H1 (cell line): ENCODE results near the gene SNX32. TPM values are rescaled to one million over a fixed set of nuclear protein-coding genes. Genes with fewer than 3 reads are reported as not detected.

Experiments used
- CTCF ChIA-PET: fragments of 300-600 bp; sonication (Branson Sonifier 250); formaldehyde crosslinking; loops from one replicate; lab custom pipeline; 2021; ENCODE audit not compliant: partially characterized antibody; lab: Charles Lee
- POLR2A ChIA-PET: fragments of 300-600 bp; sonication (Branson Sonifier 250); formaldehyde crosslinking; loops from one replicate; lab custom pipeline; 2021; ENCODE audit warnings: inconsistent platforms; ENCODE audit not compliant: partially characterized antibody; lab: Charles Lee
- DNase-seq, 2 experiments: peaks; one replicate each; pipeline versions ENCODE4 v3.0.0 to v3.0.0-alpha.2; 2010 to 2022; ENCODE audit warnings: low spot score in 2 of 2, low read depth in 1 of 2, mixed read lengths in 1 of 2
- FAIRE-seq: peaks from 2 replicates; lab custom pipeline; 2011; peaks lifted over from hg19 to GRCh38; lab: Jason Lieb, UNC
- H2AFZ ChIP-seq: 2 replicates; pipeline ENCODE4 v1.8.1; 2012; ENCODE audit warnings: low read length, inconsistent platforms
- H2AK5ac ChIP-seq: 2 replicates; pipeline ENCODE4 v1.6.1; 2013; ENCODE audit warnings: low read depth, low read length
- H2BK120ac ChIP-seq: replicated peaks from 2 replicates; pipeline ENCODE3; 2013; ENCODE audit warnings: low read depth, low read length, inconsistent platforms
- H2BK12ac ChIP-seq: 2 replicates; pipeline ENCODE4 v1.6.1; 2013; ENCODE audit warnings: low read depth, low read length
- H2BK15ac ChIP-seq: 2 replicates; pipeline ENCODE4 v1.6.1; 2013; ENCODE audit warnings: low read length
- H2BK20ac ChIP-seq: 2 replicates; pipeline ENCODE4 v1.6.1; 2013; ENCODE audit warnings: low read length
- H2BK5ac ChIP-seq: 2 replicates; pipeline ENCODE4 v1.6.1; 2013; ENCODE audit warnings: low read depth, low read length
- H3K14ac ChIP-seq: 2 replicates; pipeline ENCODE4 v1.6.1; 2013; ENCODE audit warnings: inconsistent platforms; ENCODE audit not compliant: insufficient read length
- H3K18ac ChIP-seq: 2 replicates; pipeline ENCODE4 v1.6.1; 2013; ENCODE audit warnings: low read length; ENCODE audit errors: extremely low read depth
- H3K23ac ChIP-seq: 2 replicates; pipeline ENCODE4 v1.6.1; 2013; ENCODE audit warnings: inconsistent platforms; ENCODE audit not compliant: insufficient read length
- H3K23me2 ChIP-seq: 2 replicates; pipeline ENCODE4 v1.6.1; 2013; ENCODE audit warnings: low read depth, low read length
- H3K27ac ChIP-seq: 2 replicates; pipeline ENCODE4 v1.6.1; 2011; ENCODE audit warnings: low read depth, low read length, inconsistent platforms
- H3K27me3 ChIP-seq, 4 experiments: replicated peaks in 1 of 4; 1 replicate in 1 of 4; 2 replicates in 3 of 4; pipeline versions ENCODE4 v1.6.1 to v1.8.1; 2011 to 2013; ENCODE audit warnings: low read length in 3 of 4, mild to moderate bottlenecking in 3 of 4, inconsistent platforms in 2 of 4, mixed read lengths in 2 of 4, moderate library complexity in 1 of 4; ENCODE audit not compliant: control insufficient read depth in 3 of 4, insufficient read depth in 3 of 4; ENCODE audit errors: extremely low read depth in 1 of 4
- H3K36me3 ChIP-seq, 4 experiments: 2 replicates each; pipeline versions ENCODE4 v1.6.1 to v1.8.1; 2011 to 2013; ENCODE audit warnings: mild to moderate bottlenecking in 4 of 4, low read length in 3 of 4, moderate library complexity in 2 of 4, control low read depth in 1 of 4, inconsistent platforms in 1 of 4; ENCODE audit not compliant: insufficient read depth in 4 of 4, control insufficient read depth in 2 of 4
- H3K4ac ChIP-seq: replicated peaks from 2 replicates; pipeline ENCODE3; 2013; ENCODE audit warnings: low read length, low read depth, mixed read lengths, inconsistent platforms; ENCODE audit not compliant: insufficient read length
- H3K4me1 ChIP-seq, 4 experiments: replicated peaks in 1 of 4; 1 replicate in 1 of 4; 2 replicates in 3 of 4; pipeline versions ENCODE4 v1.6.1 to v1.8.1; 2011 to 2013; ENCODE audit warnings: low read length in 3 of 4, inconsistent platforms in 2 of 4, mixed read lengths in 1 of 4; ENCODE audit not compliant: insufficient read depth in 4 of 4, control insufficient read depth in 3 of 4
- H3K4me2 ChIP-seq, 2 experiments: 2 replicates each; pipeline versions ENCODE4 v1.6.1 to v1.8.1; 2011 to 2013; ENCODE audit warnings: low read depth in 2 of 2, low read length in 2 of 2, control low read depth in 1 of 2, inconsistent platforms in 1 of 2, mild to moderate bottlenecking in 1 of 2; ENCODE audit not compliant: insufficient read depth in 1 of 2
- H3K4me3 ChIP-seq, 4 experiments: fragments of 200-600, 300-600 bp in 1 of 4; sonication (generic), shearing (Covaris generic), sonication (Bioruptor Twin) in 1 of 4; 2 replicates each; pipeline versions ENCODE4 v1.5.1 to v1.8.1; 2011 to 2016; ENCODE audit warnings: low read length in 4 of 4, low read depth in 3 of 4, control low read depth in 2 of 4, inconsistent platforms in 2 of 4, mild to moderate bottlenecking in 2 of 4, mixed read lengths in 1 of 4, moderate library complexity in 1 of 4; ENCODE audit not compliant: insufficient read depth in 2 of 4; ENCODE audit errors: extremely low read depth in 1 of 4
- H3K56ac ChIP-seq: replicated peaks from 2 replicates; pipeline ENCODE3; 2013; ENCODE audit warnings: low read depth, mild to moderate bottlenecking, mixed read lengths, low read length, inconsistent platforms; ENCODE audit not compliant: insufficient read length
- H3K79me1 ChIP-seq: 2 replicates; pipeline ENCODE4 v1.6.1; 2013; ENCODE audit warnings: low read depth, low read length, control low read depth
- H3K79me2 ChIP-seq, 2 experiments: 2 replicates each; pipeline versions ENCODE4 v1.6.1 to v1.8.1; 2012 to 2013; ENCODE audit warnings: low read length in 2 of 2, mild to moderate bottlenecking in 2 of 2, inconsistent platforms in 1 of 2; ENCODE audit not compliant: insufficient read depth in 2 of 2, control insufficient read depth in 1 of 2
- H3K9ac ChIP-seq, 4 experiments: replicated peaks in 1 of 4; 1 replicate in 1 of 4; 2 replicates in 3 of 4; pipeline versions ENCODE4 v1.6.1 to v1.8.1; 2011 to 2013; ENCODE audit warnings: low read depth in 3 of 4, low read length in 3 of 4, control low read depth in 2 of 4, mild to moderate bottlenecking in 2 of 4, moderate library complexity in 2 of 4, inconsistent platforms in 1 of 4; ENCODE audit errors: extremely low read depth in 1 of 4
- H3K9me3 ChIP-seq, 2 experiments: 2 replicates each; pipeline versions ENCODE4 v1.6.1 to v1.8.1; 2012 to 2013; ENCODE audit warnings: mild to moderate bottlenecking in 2 of 2, moderate library complexity in 2 of 2, control low read depth in 1 of 2, inconsistent platforms in 1 of 2, low read depth in 1 of 2, low read length in 1 of 2, mixed read lengths in 1 of 2; ENCODE audit not compliant: insufficient read depth in 2 of 2
- H4K20me1 ChIP-seq, 2 experiments: replicated peaks in 1 of 2; 2 replicates each; pipeline versions ENCODE3 to v1.8.1; 2011 to 2013; ENCODE audit warnings: inconsistent platforms in 2 of 2, low read length in 2 of 2, mild to moderate bottlenecking in 1 of 2; ENCODE audit not compliant: insufficient read depth in 2 of 2, control insufficient read depth in 1 of 2
- H4K5ac ChIP-seq: 2 replicates; pipeline ENCODE4 v1.6.1; 2013; ENCODE audit warnings: low read length, low read depth, mixed read lengths, inconsistent platforms; ENCODE audit not compliant: insufficient read length
- H4K8ac ChIP-seq: 2 replicates; pipeline ENCODE4 v1.8.0; 2013; ENCODE audit warnings: mild to moderate bottlenecking, moderate library complexity, low read length, inconsistent platforms; ENCODE audit not compliant: insufficient read depth; ENCODE audit errors: extremely low read depth
- H4K91ac ChIP-seq: replicated peaks from 2 replicates; pipeline ENCODE3; 2013; ENCODE audit warnings: low read length, mixed read lengths, inconsistent platforms; ENCODE audit not compliant: insufficient read length
- ASH2L ChIP-seq: fragments of 200-600, 300-600 bp; sonication (generic); IDR thresholded peaks from one replicate; pipeline ENCODE4 v1.7.1; 2017; ENCODE audit warnings: low read length
- CBX5 ChIP-seq: fragments of 300-800, 300-1000 bp; sonication (generic); IDR thresholded peaks from 2 replicates; pipeline ENCODE4 v1.7.1; 2016; ENCODE audit warnings: antibody characterized with exemption, low read length, low read depth
- JUN ChIP-seq: IDR thresholded peaks from 2 replicates; pipeline ENCODE4 v1.6.1; 2011; ENCODE audit warnings: low read depth, mild to moderate bottlenecking, improper control_type of control experiment, low read length
- SP2 ChIP-seq: IDR thresholded peaks from 2 replicates; pipeline ENCODE4 v1.6.1; 2012; ENCODE audit warnings: mild to moderate bottlenecking, low read length, inconsistent platforms
- ZNF274 ChIP-seq: IDR thresholded peaks from 2 replicates; pipeline ENCODE4 v1.7.0; 2012; ENCODE audit warnings: low read length, borderline replicate concordance; ENCODE audit errors: extremely low read depth
- WGBS, 2 experiments: shearing (Covaris generic) in 1 of 2; methylation state at CpG; one replicate each; pipeline versions ENCODE4 v1.1.6 to v1.1.7; 2013 to 2015; ENCODE audit warnings: low lambda C conversion rate in 2 of 2, mixed read lengths in 2 of 2, inconsistent platforms in 1 of 2, low coverage in 1 of 2, missing lambda C conversion rate in 1 of 2; ENCODE audit not compliant: insufficient replicate concordance in 2 of 2, insufficient coverage in 1 of 2, insufficient read length in 1 of 2; ENCODE audit errors: extremely low coverage in 1 of 2, missing lambda C conversion rate in 1 of 2; 5-methylcytosine and 5-hydroxymethylcytosine counted together
- polyA plus RNA-seq, 7 experiments: library from polyadenylated mRNA; depleted of rRNA in 3 of 7; stranded (reverse) in 5 of 7; unstranded in 2 of 7; fragments of >200 nt in 5 of 7; fragments of 200-250 nt in 2 of 7; gene quantifications; 1 replicate in 5 of 7; 2 replicates in 1 of 7; 4 replicates in 1 of 7; pipeline versions ENCODE4 v1.2.1 to v1.2.3, GENCODE V29; 2011 to 2013; ENCODE audit warnings: missing spikeins in 2 of 7, mixed read lengths in 2 of 7
- total RNA-seq: library from RNA; stranded (reverse); fragmentation: NEBNext Ultra II Directional; extraction: Animal tissue kit (Norgen Biotek cat#: 25700); gene quantifications from 2 replicates; pipeline ENCODE4 v1.2.1, GENCODE V29; 2021

The SNX32 gene
- total and polyA plus RNA-seq, 2 of the 8 experiments (the other 6 are each of a cell fraction or from before 2014, with no cell fraction given), result 0.76 to 2.2 TPM

- no peak overlapping the region for H3K9ac ChIP-seq
- H3K4me1 ChIP-seq, result peaks cover 0 to 2% (median 0%) of the 10 kb centered on the region in 4 experiments; a peak in 1 of 7 replicates
- H3K27me3 ChIP-seq, result peaks cover 0 to 3% (median 0%) of the 10 kb centered on the region in 4 experiments; a peak in 1 of 7 replicates
- H2AK5ac ChIP-seq, result no peak overlapping the region
- no peak overlapping the region for H3K56ac ChIP-seq
- ChIA-PET CTCF (interaction anchor here (0.6 to 19.6 kb wide), 8 partner anchors 7 to 252 kb away, joined by 3 to 283 read pairs (median 22); partner anchors contain the start of genes CCDC85B, FIBP and MUS81), POLR2A (interaction anchor here (0.7 to 39.7 kb wide), 4 partner anchors 24 to 242 kb away, joined by 3 to 1071 read pairs (median 4); partner anchors contain the start of genes CFL1, EFEMP2, MUS81 and SIPA1)
- H4K91ac ChIP-seq, result no peak overlapping the region
- TF ChIP-seq ASH2L, result no peak
- TF ChIP-seq JUN, result no peak
- no peak for TF ChIP-seq SP2
- TF ChIP-seq ZNF274, result no peak
- TF ChIP-seq CBX5, result no peak
- H2BK20ac ChIP-seq, result no peak overlapping the region
- H2BK12ac ChIP-seq, result no peak overlapping the region
- H3K18ac ChIP-seq, result no peak overlapping the region
- no peak overlapping the region for H2BK5ac ChIP-seq
- no peak overlapping the region for H2BK15ac ChIP-seq
- H4K20me1 ChIP-seq, result peaks cover 5 to 6% of the 10 kb centered on the region in 2 experiments
- H2AFZ ChIP-seq, result no peak overlapping the region
- FAIRE-seq (no peak), DNase-seq (no peak)
- H3K4me2 ChIP-seq, result no peak overlapping the region
- H3K27ac ChIP-seq, result no peak overlapping the region
- no peak overlapping the region for H3K14ac ChIP-seq
- no peaks in the 10 kb centered on the region for H3K79me1 ChIP-seq
- H3K4ac ChIP-seq, result no peak overlapping the region
- no peak overlapping the region for H4K8ac ChIP-seq
- no peaks in the 10 kb centered on the region for H3K9me3 ChIP-seq
- H3K79me2 ChIP-seq, result no peaks in the 10 kb centered on the region
- H2BK120ac ChIP-seq, result no peak overlapping the region
- H4K5ac ChIP-seq, result no peak overlapping the region
- 80% methylated on average over 7 of the region's 7 CpGs; no CpG with 5 or more reads in 1 of the 2 experiments for WGBS, 2 experiments
- no peak overlapping the region for H3K23ac ChIP-seq
- H3K36me3 ChIP-seq, result peaks cover 5 to 16% (median 12%) of the 10 kb centered on the region in 4 experiments; a peak in 7 of 8 replicates
- H3K4me3 ChIP-seq, result no peak overlapping the region
- no peaks in the 10 kb centered on the region for H3K23me2 ChIP-seq
Measured at GRCh38 chr11:65880027-65880426, 46.3 kb downstream of the SNX32 start.
